Mesenchymal stem cell (in vitro differentiated cells and primary cell): Measurements from ENCODE around the gene ROR2.

ENCODE experiments used
- DNase-seq: peaks from one replicate; pipeline ENCODE4 v3.0.0-alpha.2; 2013
- H2AFZ ChIP-seq: one replicate; pipeline ENCODE4 v1.6.1; 2013; ENCODE audit warnings: low read depth, mild to moderate bottlenecking, control low read depth, inconsistent platforms, low read length, moderate library complexity
- H2AK5ac ChIP-seq: 2 replicates; pipeline ENCODE4 v1.6.1; 2013; ENCODE audit warnings: low read length, moderate library complexity, mild to moderate bottlenecking, inconsistent platforms; ENCODE audit not compliant: severe bottlenecking
- H2BK120ac ChIP-seq: one replicate; pipeline ENCODE4 v1.6.1; 2013; ENCODE audit warnings: low read depth, mild to moderate bottlenecking, inconsistent platforms, low read length, moderate library complexity
- H2BK12ac ChIP-seq, 2 experiments: one replicate each; pipeline ENCODE4 v1.6.1; 2013; ENCODE audit warnings: inconsistent platforms in 2 of 2, low read length in 2 of 2, mild to moderate bottlenecking in 2 of 2, moderate library complexity in 2 of 2, control low read depth in 1 of 2
- H2BK15ac ChIP-seq: one replicate; pipeline ENCODE4 v1.6.1; 2013; ENCODE audit warnings: mild to moderate bottlenecking, low read depth, inconsistent platforms; ENCODE audit not compliant: poor library complexity, severe bottlenecking
- H2BK5ac ChIP-seq: 2 replicates; pipeline ENCODE4 v1.6.1; 2013; ENCODE audit warnings: low read depth, mild to moderate bottlenecking, low read length, control low read depth, inconsistent platforms; ENCODE audit not compliant: poor library complexity, severe bottlenecking
- H3K14ac ChIP-seq, 2 experiments: one replicate each; pipeline ENCODE4 v1.6.1; 2013; ENCODE audit warnings: inconsistent platforms in 2 of 2, low read length in 2 of 2, control low read depth in 1 of 2, mild to moderate bottlenecking in 1 of 2, moderate library complexity in 1 of 2
- H3K18ac ChIP-seq, 2 experiments: one replicate each; pipeline ENCODE4 v1.6.1; 2013; ENCODE audit warnings: inconsistent platforms in 2 of 2, low read length in 2 of 2, control low read depth in 1 of 2, low read depth in 1 of 2, mild to moderate bottlenecking in 1 of 2
- H3K23ac ChIP-seq, 2 experiments: one replicate each; pipeline ENCODE4 v1.6.1; 2013; ENCODE audit warnings: inconsistent platforms in 2 of 2, low read length in 2 of 2, mild to moderate bottlenecking in 2 of 2, moderate library complexity in 2 of 2, control low read depth in 1 of 2
- H3K27ac ChIP-seq: 2 replicates; pipeline ENCODE4 v1.5.1; 2013; ENCODE audit warnings: mild to moderate bottlenecking, moderate library complexity, low read length, control low read depth, inconsistent platforms; ENCODE audit not compliant: poor library complexity, severe bottlenecking
- H3K27me3 ChIP-seq, 2 experiments: 2 replicates each; pipeline versions ENCODE4 v1.6.1 to v1.7.0; 2013; ENCODE audit warnings: low read length in 2 of 2, mild to moderate bottlenecking in 2 of 2, moderate library complexity in 2 of 2, control low read depth in 1 of 2, inconsistent platforms in 1 of 2; ENCODE audit not compliant: control insufficient read depth in 1 of 2, insufficient read depth in 1 of 2
- H3K36me3 ChIP-seq, 2 experiments: 2 replicates each; pipeline versions ENCODE4 v1.6.1 to v1.7.0; 2013; ENCODE audit warnings: low read length in 2 of 2, control low read depth in 1 of 2, inconsistent platforms in 1 of 2, low read depth in 1 of 2, mild to moderate bottlenecking in 1 of 2; ENCODE audit not compliant: insufficient read depth in 2 of 2, control insufficient read depth in 1 of 2
- H3K4ac ChIP-seq, 2 experiments: one replicate each; pipeline ENCODE4 v1.6.1; 2013; ENCODE audit warnings: inconsistent platforms in 2 of 2, low read length in 2 of 2, mild to moderate bottlenecking in 2 of 2, moderate library complexity in 2 of 2, control low read depth in 1 of 2, low read depth in 1 of 2
- H3K4me1 ChIP-seq: 2 replicates; pipeline ENCODE4 v1.6.1; 2013; ENCODE audit warnings: low read depth, low read length, control low read depth; ENCODE audit not compliant: control insufficient read depth, insufficient read depth
- H3K4me2 ChIP-seq: 2 replicates; pipeline ENCODE4 v1.6.1; 2013; ENCODE audit warnings: low read length, mild to moderate bottlenecking, inconsistent platforms; ENCODE audit not compliant: poor library complexity, severe bottlenecking
- H3K4me3 ChIP-seq, 2 experiments: 2 replicates each; pipeline versions ENCODE4 v1.5.1 to v1.7.0; 2013; ENCODE audit warnings: low read length in 2 of 2, mild to moderate bottlenecking in 2 of 2, control low read depth in 1 of 2, low read depth in 1 of 2; ENCODE audit not compliant: insufficient read depth in 1 of 2
- H3K79me1 ChIP-seq: replicated peaks from 2 replicates; pipeline ENCODE4 v1.6.1; 2013; ENCODE audit warnings: mild to moderate bottlenecking, control low read depth, low read length, inconsistent platforms; ENCODE audit not compliant: poor library complexity, severe bottlenecking
- H3K9ac ChIP-seq: 2 replicates; pipeline ENCODE4 v1.7.0; 2013; ENCODE audit warnings: mild to moderate bottlenecking, low read length, moderate library complexity
- H3K9me3 ChIP-seq: 2 replicates; pipeline ENCODE4 v1.7.0; 2013; ENCODE audit warnings: mild to moderate bottlenecking, low read length; ENCODE audit not compliant: control insufficient read depth
- H4K8ac ChIP-seq: one replicate; pipeline ENCODE4 v1.6.1; 2013; ENCODE audit warnings: inconsistent platforms, mild to moderate bottlenecking, low read length, moderate library complexity
- H4K91ac ChIP-seq: one replicate; pipeline ENCODE4 v1.6.1; 2013; ENCODE audit warnings: mild to moderate bottlenecking, low read length, inconsistent platforms
- WGBS: methylation state at CpG from one replicate; pipeline ENCODE4 v1.1.7; 2013; ENCODE audit warnings: mixed read lengths; 5-methylcytosine and 5-hydroxymethylcytosine counted together

Gene ROR2

DNA sequence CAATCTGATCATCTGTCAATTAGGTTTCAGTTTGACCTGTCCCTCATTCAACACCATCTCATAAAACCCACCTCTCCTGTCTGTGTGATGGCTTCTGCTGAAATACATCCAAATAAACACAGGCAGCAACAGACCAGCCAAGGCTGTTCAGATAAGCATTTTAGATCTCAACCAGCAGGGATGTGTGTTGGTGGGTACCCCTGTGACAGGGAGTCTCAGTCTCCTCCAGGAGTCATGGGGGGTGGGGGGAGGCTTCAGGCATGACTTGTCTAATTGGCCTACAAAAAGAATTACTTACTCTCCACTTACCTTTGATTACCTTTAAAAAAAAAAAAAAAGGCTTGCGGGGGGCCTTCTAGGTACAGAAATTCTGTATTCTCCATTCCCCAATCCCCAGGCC is 65.9 kb downstream of the ROR2 start:
- H3K9ac ChIP-seq: no peak overlapping the region
- H2BK120ac ChIP-seq: no peak overlapping the region
- H2AFZ ChIP-seq: no peak overlapping the region
- no peaks in the 10 kb centered on the region for H3K36me3 ChIP-seq
- H3K9me3 ChIP-seq: no peaks in the 10 kb centered on the region
- H2BK12ac ChIP-seq: no peak overlapping the region
- H2BK5ac ChIP-seq: no peak overlapping the region
- no peak for DNase-seq
- peaks cover 21% of the 10 kb centered on the region for H3K4me1 ChIP-seq
- H4K91ac ChIP-seq: no peak overlapping the region
- no peak overlapping the region for H3K27ac ChIP-seq
- peaks cover 21% of the 10 kb centered on the region for H3K79me1 ChIP-seq
- no peak overlapping the region for H3K4ac ChIP-seq
- H3K4me2 ChIP-seq: no peak overlapping the region
- H3K23ac ChIP-seq: no peak overlapping the region
- no CpG with 5 or more reads among the region's 1 CpG for whole genome bisulfite sequencing
- no peak overlapping the region for H2AK5ac ChIP-seq
- H3K27me3 ChIP-seq: no peaks in the 10 kb centered on the region
- H4K8ac ChIP-seq: no peak overlapping the region
- H2BK15ac ChIP-seq: no peak overlapping the region
- no peak overlapping the region for H3K14ac ChIP-seq
- H3K18ac ChIP-seq: no peak overlapping the region
- H3K4me3 ChIP-seq: no peak overlapping the region

DNA sequence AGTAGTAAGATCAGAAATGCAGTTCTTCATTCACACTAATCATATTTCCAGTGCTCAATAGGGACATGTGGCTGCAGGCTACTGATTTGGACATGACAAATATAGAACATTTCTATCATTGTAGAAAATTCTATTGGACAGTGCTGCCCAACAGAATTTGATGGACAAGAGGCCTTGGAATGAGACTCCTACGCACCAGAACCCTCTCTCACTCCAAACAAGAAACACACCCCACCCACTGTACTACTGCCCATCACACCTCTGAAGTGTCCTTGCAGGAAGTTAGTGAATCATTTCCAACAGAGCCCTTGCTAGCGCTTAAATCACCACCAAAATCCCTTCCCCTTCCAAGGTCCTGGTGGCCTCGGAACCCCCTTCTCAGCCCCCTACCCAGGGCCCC is 66.5 kb downstream of the ROR2 start:
- Histone ChIP-seq H3K9me3 (no peaks in the 10 kb centered on the region), H3K79me1 (peaks cover 22% of the 10 kb centered on the region)
- WGBS: 88% methylated on average over 3 of the region's 3 CpGs

DNA sequence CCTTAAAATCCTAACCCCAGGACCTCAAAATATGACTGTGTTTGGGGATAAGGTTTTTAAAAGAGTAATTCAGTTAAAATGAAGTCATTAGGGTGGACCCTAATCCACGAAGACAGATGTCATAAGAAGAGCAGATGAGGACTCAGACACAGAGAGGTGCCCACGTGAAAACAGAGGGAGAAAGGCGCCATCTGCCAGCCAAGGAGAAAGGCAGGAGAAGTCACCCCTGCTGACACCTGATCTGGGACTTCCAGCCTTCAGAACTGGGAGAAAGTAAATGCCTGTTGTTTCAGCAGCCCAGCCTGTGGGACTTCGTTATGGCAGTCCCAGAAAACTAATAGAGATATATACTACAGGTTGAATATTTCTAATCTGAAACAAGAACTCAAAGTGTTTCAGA is 67.4 kb downstream of the ROR2 start:
- Histone ChIP-seq H2BK12ac (no peak overlapping the region), H3K4me3 (no peak overlapping the region), H2BK5ac (no peak overlapping the region), H2BK120ac (no peak overlapping the region), H3K4me2 (no peak overlapping the region), H2BK15ac (no peak overlapping the region), H3K23ac (no peak overlapping the region), H4K8ac (no peak overlapping the region), H3K9ac (no peak overlapping the region), H3K14ac (no peak overlapping the region), H3K79me1 (peaks cover 27% of the 10 kb centered on the region), H2AFZ (no peak overlapping the region), H4K91ac (no peak overlapping the region), H3K18ac (no peak overlapping the region), H3K36me3 (peaks cover 0 to 7% of the 10 kb centered on the region in 2 experiments), H3K4ac (no peak overlapping the region), H2AK5ac (no peak overlapping the region), H3K4me1 (peaks cover 15% of the 10 kb centered on the region), H3K27me3 (no peaks in the 10 kb centered on the region), H3K27ac (no peak overlapping the region), H3K9me3 (no peaks in the 10 kb centered on the region)
- no peak for DNase-seq
- 96% methylated on average over 3 of the region's 4 CpGs for WGBS

More for the DNA sequence above, 66.5 kb downstream of the ROR2 start:
- peak overlapping the region; percentile 45 for H2AK5ac ChIP-seq
- no peak overlapping the region for H3K4ac ChIP-seq
- H3K14ac ChIP-seq: no peak overlapping the region
- H4K8ac ChIP-seq: no peak overlapping the region
- H2BK5ac ChIP-seq: peak overlapping the region; percentile 47
- H3K27me3 ChIP-seq: no peaks in the 10 kb centered on the region
- peaks cover 0 to 2% of the 10 kb centered on the region in 2 experiments for H3K36me3 ChIP-seq
- H3K27ac ChIP-seq: no peak overlapping the region
- no peak overlapping the region for H2AFZ ChIP-seq
- DNase-seq: no peak
- H3K23ac ChIP-seq: no peak overlapping the region
- H2BK15ac ChIP-seq: no peak overlapping the region
- H2BK120ac ChIP-seq: no peak overlapping the region
- H3K4me3 ChIP-seq: no peak overlapping the region
- H3K9ac ChIP-seq: no peak overlapping the region
- no peak overlapping the region for H3K18ac ChIP-seq
- no peak overlapping the region for H4K91ac ChIP-seq
- H3K4me2 ChIP-seq: no peak overlapping the region
- no peak overlapping the region for H2BK12ac ChIP-seq
- H3K4me1 ChIP-seq: peaks cover 17% of the 10 kb centered on the region

DNA sequence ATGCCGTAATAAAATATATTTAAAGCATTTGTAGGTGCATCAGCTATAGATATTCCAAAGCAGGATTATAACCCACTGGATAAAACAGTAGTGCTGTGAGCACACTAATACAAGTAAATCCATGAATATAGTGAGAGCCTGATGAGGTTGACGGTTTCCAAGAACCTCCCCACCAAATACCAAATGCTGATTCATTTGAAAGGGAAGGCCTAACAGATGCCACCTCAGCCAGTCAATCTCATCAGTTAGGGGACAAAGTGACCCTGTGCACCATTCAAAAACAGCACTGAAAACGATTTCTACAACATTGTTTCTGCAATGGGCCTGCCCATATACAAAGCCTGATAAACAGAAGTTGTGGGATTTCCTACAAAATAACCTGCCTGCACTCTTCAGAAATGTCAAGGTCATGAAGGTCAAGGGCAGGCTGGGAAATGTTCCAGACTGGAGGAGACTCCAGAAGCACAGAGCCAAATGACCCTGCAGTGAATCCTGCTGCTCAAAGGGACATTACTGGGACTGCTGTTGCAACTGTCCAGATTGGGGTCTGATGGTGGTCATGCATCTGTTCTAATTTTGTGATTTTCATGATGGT is 69.6 kb downstream of the ROR2 start:
- Histone ChIP-seq H3K79me1 (peaks cover 36% of the 10 kb centered on the region), H3K27me3 (no peaks in the 10 kb centered on the region), H2AFZ (no peak overlapping the region), H3K27ac (no peak overlapping the region), H3K14ac (no peak overlapping the region), H4K8ac (no peak overlapping the region), H3K9ac (no peak overlapping the region), H2AK5ac (no peak overlapping the region), H3K36me3 (peaks cover 0 to 7% of the 10 kb centered on the region in 2 experiments), H3K23ac (no peak overlapping the region), H3K9me3 (no peaks in the 10 kb centered on the region), H3K4me1 (peaks cover 5% of the 10 kb centered on the region), H3K4ac (no peak overlapping the region), H3K4me2 (no peak overlapping the region), H2BK5ac (no peak overlapping the region), H2BK120ac (no peak overlapping the region), H4K91ac (no peak overlapping the region), H2BK12ac (no peak overlapping the region), H3K4me3 (no peak overlapping the region), H3K18ac (no peak overlapping the region), H2BK15ac (no peak overlapping the region)
- WGBS: 87% methylated on average over 2 of the region's 3 CpGs
- DNase-seq: no peak
